Transverse colon (tissue), 3 donors: ENCODE results near the gene KRTAP10-9.

ENCODE experiments used
- CTCF ChIP-seq, 5 experiments: fragments of 200-600 bp in 3 of 5; fragments of 450-650 bp in 2 of 5; sonication (generic) in 3 of 5; IDR thresholded peaks; 1 replicate in 2 of 5; 2 replicates in 3 of 5; pipeline ENCODE4 v1.5.1; 2016 to 2017; ENCODE audit warnings: antibody characterized with exemption in 5 of 5, inconsistent platforms in 3 of 5, mild to moderate bottlenecking in 2 of 5, moderate library complexity in 1 of 5
- EP300 ChIP-seq: sonication (generic); formaldehyde crosslinking; IDR thresholded peaks from one replicate; pipeline ENCODE4 v1.6.1; 2017; ENCODE audit warnings: antibody characterized with exemption, low read depth

- TF ChIP-seq CTCF (IDR thresholded peaks at IDR 0.05), result no peak
- TF ChIP-seq EP300, result no peak
Observed at GRCh38 chr21:44582055-44582454, 44.8 kb upstream of the KRTAP10-9 start.
